ENCODE measurements around the gene AMBRA1.
"Not testable (repeated sequence)": the region's sequence is repeated elsewhere in the genome, so short reads cannot be mapped to it uniquely, and the experiment has no call there.

Gene AMBRA1

GRCh38 chr11:46377290-46377689, 216.5 kb downstream of the AMBRA1 start:
- DNase-seq, result no peak

GRCh38 chr11:46376258-46377050, 217.4 kb downstream of the AMBRA1 start:
- DNase-seq, result no peak

- no peak for DNase-seq
Measured at GRCh38 chr11:46375392-46376101, 218.3 kb downstream of the AMBRA1 start.

- no peak for DNase-seq
Measured at GRCh38 chr11:46374815-46375214, 219.0 kb downstream of the AMBRA1 start.

GRCh38 chr11:46373787-46374740, 219.8 kb downstream of the AMBRA1 start:
- DNase-seq, result no peak

GRCh38 chr11:46372501-46372900, 221.3 kb downstream of the AMBRA1 start:
- not testable (repeated sequence) for DNase-seq

- DNase-seq, result no peak
Measured at GRCh38 chr11:46372086-46372485, 221.7 kb downstream of the AMBRA1 start.

GRCh38 chr11:46371262-46371661, 222.6 kb downstream of the AMBRA1 start:
- DNase-seq, result not testable (repeated sequence)

GRCh38 chr11:46370253-46370652, 223.6 kb downstream of the AMBRA1 start:
- no peak for DNase-seq

- DNase-seq, result no peak
Measured at GRCh38 chr11:46369458-46370152, 224.2 kb downstream of the AMBRA1 start.

GRCh38 chr11:46367916-46368267, 225.9 kb downstream of the AMBRA1 start:
- DNase-seq, result no peak

- DNase-seq, result no peak
Measured at GRCh38 chr11:46367244-46367915, 226.4 kb downstream of the AMBRA1 start.

- no peak for DNase-seq
Measured at GRCh38 chr11:46366661-46367161, 227.1 kb downstream of the AMBRA1 start.

- DNase-seq, result no peak
Measured at GRCh38 chr11:46366260-46366659, 227.6 kb downstream of the AMBRA1 start.

- DNase-seq, result no peak
Measured at GRCh38 chr11:46364791-46365190, 229.0 kb downstream of the AMBRA1 start.

- DNase-seq, result no peak
Measured at GRCh38 chr11:46364056-46364455, 229.8 kb downstream of the AMBRA1 start.

- peak; percentile 49 for DNase-seq
Measured at GRCh38 chr11:46363455-46364005, 230.3 kb downstream of the AMBRA1 start.

- DNase-seq, result peak; percentile 16
Measured at GRCh38 chr11:46363031-46363407, 230.8 kb downstream of the AMBRA1 start.

GRCh38 chr11:46362156-46363030, 231.4 kb downstream of the AMBRA1 start:
- DNase-seq, result no peak
